OCI-LY7 (cell line): Measurements from ENCODE around the gene SAP30L.

Experiments
- CTCF ChIP-seq: fragments of 200-600 bp; sonication (generic); conservative IDR thresholded peaks from 2 replicates; pipeline ENCODE4 v1.5.1; 2014; ENCODE audit warnings: mild to moderate bottlenecking, antibody characterized with exemption, low read length, moderate library complexity, mixed read lengths
- EZH2phosphoT487 ChIP-seq: fragments of 200-600 bp; sonication (generic); IDR thresholded peaks from 2 replicates; pipeline ENCODE4 v1.6.1; 2018; ENCODE audit warnings: low read depth, borderline replicate concordance, mild to moderate bottlenecking, mixed run types, antibody characterized with exemption, low read length, moderate library complexity, mixed read lengths

DNA sequence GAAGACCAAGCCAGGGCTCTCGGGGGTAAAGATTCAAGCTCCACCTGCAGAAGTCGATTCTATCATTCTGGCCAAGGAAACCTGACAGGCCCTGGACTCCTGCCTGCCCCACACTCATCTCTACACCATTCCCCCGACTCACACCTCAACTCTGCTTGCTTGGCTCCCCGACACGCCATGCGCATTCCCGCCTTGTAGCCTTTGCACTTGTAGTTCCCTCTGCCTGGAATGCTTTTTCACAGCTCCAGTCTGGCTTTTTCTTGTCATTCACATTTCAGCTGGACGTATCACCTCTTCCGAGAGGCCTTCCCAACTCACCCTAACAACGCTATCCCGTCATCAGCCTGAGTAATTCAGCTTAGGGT, 60.9 kb downstream of the SAP30L start:
- TF ChIP-seq CTCF (no peak), EZH2phosphoT487 (no peak)
